ENCODE data around the gene JPH2.
"Not testable (repeated sequence)": the region's sequence is repeated elsewhere in the genome, so short reads cannot be mapped to it uniquely, and the experiment has no call there.

The JPH2 gene

DNA sequence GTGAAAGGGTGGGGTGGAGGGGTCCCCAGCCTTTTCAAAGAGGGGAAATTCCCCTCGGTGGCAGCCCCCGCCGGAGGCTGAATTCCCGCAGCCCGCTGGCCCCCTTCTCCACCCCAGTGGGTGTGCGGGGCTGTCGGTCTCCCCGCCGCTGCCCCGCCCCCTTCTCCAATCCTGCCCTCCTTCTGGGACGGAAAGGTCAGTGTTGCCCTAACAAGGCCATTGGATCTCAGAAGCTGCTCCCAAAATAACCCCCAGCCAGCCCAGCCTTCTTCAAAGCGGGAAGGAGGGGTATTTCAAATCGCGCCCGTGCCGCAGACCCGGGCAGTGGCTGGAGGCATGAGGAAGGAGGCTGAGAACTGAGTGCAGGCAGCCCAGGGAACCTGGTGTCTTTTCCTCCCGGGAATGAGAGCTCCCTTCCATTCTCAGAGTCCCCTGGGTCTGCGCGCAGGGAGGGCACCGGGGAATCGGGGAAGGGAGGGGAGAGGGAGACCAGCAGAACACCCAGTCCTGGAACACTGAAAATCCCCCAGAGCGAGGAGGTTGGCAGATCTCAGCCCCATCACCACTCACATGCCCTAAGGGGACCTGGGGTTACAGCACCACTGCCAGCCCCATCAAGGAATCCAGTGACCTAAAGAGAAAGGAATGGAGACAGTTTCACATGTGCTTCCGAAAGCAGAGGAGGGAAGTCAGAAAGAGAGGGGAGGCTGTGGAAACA is at the start of gene JPH2:
JPH2 (minus strand) TSS at position 135 of the 718 bp plus-strand sequence. CDS start 483 bp downstream, outside the sequence.
- in situ Hi-C loops (cut with HindIII; ENCODE audit: low sequenced_read_pairs) = no loop called here

DNA sequence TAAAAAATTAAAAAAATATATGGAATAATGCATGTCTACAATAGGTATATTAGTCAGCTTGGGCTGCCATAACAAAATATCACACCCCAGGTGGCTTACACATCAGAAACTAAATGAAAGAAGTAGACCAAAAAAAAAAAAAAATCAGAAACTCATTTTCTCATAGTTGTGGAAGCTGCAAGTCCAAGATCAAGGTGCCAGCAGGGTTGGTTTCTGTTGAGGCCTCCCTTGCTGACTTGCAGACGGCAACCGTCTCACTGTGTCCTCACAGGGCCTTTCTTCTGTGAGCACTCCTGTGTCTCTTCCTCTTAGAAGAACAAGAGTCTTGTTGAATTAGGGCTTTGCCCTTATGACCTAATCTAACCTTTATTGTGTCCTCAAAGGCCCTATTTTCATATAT is 48.7 kb upstream of the JPH2 start:
- in situ Hi-C loops (cut with HindIII; ENCODE audit: low sequenced_read_pairs) = no loop called here

DNA sequence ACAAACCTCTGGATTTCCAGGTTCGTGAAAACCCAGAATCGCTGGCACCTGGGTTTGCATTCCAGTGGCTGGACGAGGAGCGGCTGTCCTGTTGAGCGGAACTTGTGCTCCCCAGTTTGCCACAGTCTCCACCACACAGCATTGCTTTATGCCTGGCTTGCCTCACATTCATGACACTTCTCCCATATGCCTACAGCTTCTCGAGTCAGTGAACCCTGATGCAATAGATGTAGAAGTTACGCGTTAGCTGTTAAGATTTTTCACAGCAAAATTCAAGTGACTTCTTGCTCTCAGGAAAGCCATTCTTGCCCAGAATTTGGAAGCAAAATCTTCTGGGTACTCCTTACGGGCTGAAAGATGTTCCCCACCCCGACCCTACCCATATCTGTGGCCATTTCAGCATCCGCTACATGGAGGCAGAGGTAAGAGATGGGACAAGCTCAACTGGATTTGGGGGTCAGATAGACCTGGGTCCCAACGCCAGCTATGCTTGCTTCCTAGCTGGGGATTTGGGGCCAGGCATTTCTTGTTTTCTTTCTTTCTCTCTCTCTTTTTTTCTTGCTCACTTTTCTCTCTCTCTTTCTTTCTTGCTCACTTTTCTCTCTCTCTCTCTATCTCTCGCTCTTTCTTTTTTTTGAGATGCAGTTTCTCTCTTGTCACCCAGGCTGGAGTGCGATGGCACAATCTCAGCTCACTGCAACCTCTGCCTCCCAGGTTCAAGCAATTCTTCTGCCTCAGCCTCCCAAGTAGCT is 47.8 kb upstream of the JPH2 start:
- in situ Hi-C loops (cut with HindIII; ENCODE audit: low sequenced_read_pairs) = no loop called here

DNA sequence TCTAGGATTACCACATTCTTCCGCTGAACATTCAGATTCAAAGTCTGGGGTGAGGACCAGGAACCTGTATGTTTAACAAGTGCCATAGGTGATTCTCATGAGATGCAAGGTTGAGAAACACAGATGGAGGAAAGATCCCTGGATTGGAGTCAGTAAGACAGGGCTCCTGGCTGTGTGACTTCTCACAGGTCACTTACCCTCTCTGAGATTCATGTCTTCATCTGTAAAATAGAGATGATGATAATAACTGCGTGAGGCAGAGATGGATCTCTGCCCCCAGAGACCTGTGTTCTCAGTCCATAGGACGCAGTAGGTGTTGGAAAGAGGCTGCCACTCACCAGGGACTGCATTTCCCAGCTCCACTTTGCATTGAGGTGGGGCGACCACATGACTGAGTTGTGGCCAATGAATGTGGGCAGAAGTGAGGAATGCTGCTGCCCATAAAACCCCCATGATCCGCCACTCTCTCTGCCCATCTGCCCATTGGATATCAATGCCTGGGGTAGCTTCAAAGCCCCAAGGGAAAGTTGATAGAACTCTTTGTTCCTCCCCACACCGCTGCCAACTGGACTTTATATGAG is 46.5 kb upstream of the JPH2 start:
- in situ Hi-C loops (cut with HindIII; ENCODE audit: low sequenced_read_pairs) = no loop called here

DNA sequence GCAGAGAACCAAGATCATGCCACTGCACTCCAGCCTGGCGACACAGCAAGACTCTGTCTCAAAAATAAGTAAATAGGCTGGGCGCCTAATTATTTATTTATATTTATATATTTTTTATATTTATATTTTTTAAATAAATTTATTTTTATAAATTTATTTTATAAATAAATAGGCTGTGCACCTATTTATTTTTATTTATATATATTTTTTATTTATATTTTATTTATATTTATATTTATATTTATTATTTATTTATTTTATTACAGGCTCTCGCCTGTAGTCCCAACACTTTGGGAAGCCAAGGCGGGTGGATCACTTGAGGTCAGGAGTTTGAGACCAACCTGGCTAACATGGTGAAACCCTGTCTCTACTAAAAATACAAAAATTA is 45.5 kb upstream of the JPH2 start:
- in situ Hi-C loops (cut with HindIII; ENCODE audit: low sequenced_read_pairs) = not testable (repeated sequence)

DNA sequence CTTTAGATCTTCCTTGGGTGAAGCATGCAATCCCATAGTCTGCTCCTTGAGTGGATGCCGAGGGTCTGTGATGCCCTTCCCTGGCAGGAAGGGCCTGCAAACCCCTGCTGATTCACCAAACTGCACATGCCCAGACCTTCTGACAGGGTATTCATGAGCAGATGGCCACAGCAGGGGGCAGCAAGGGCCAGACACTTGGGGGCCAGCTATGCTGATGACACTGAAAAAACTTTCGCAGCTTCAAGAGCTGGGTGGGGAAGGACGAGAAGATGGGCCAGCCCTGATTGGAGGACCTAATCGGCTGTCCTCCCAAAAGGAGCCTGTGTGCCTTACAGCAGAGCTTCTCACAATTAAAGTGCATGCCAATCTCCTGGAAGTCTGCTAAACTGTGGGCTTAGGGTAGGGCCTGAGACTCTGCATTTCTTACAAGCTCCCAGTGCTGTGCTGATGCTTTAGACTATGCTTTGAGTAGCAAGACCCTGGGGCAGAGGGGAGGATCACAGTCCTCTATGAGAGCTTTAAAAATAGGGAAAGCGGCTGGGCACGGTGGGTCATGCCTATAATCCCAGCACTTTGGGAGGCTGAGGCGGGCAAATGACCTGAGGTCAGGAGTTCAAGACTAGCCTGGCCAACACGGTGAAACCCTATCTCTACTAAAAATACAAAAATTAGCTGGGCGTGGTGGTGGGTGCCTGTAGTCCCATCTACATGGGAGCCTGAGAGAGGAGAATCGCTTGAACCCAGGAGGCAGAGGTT is 44.9 kb upstream of the JPH2 start:
- in situ Hi-C loops (cut with HindIII; ENCODE audit: low sequenced_read_pairs) = no loop called here

DNA sequence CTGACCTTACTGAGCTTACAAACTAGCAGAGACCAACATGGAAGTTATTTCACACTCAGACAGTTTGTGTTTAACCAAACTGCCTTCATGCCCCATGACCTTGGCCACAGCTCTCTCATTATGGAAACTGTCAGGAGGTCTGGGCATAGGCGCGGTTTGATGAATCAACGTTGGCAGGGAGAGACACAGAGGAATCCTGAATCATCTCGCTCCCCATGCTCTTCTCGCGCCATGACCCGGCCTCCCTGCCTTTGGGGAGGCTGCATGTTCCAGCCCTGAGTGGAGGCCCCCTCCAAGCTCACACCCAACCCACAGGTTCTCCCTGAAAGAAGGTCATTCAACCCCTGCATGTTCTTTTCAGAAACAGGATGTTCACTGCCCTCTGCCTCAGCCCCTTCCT is 44.2 kb upstream of the JPH2 start:
- in situ Hi-C loops (cut with HindIII; ENCODE audit: low sequenced_read_pairs) = no loop called here

DNA sequence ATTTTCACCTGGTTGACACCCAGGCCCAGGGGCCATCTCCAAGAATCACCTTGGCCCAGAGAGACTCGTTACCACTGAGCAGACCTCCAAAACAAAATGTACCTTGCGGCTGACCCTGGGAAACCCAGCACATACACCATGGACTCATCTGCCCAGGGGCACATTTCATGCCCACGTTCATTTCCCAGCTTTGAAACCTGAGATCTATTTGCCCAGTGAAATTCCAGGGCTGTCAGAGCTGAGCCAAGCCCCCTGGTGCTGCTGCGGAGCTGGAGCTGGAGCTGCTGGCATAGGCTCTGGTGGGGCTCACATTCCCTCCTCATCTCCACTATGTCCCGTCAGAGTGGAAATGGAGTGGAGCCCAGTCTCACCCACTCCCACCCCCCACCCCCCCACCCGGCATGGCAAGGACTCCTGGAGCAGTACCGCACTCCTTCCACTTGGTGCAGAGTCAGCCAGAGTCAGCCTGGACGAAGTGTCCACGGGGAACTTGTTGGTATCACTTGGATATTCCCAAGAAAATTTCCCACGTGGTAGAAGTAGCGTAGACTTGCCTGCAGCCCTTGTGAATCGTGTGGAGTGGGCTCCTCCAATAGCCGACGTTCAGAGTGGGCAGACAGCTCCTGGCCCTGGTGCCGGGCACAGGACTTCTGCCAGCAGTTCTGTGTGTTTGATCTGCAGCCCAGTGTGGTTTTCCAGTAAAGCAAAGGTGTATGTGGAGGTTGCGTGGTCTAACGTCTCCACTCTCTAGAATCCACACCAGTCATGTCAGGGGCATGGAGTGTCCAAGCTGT is 41.7 kb upstream of the JPH2 start:
- in situ Hi-C loops (cut with HindIII; ENCODE audit: low sequenced_read_pairs) = no loop called here

DNA sequence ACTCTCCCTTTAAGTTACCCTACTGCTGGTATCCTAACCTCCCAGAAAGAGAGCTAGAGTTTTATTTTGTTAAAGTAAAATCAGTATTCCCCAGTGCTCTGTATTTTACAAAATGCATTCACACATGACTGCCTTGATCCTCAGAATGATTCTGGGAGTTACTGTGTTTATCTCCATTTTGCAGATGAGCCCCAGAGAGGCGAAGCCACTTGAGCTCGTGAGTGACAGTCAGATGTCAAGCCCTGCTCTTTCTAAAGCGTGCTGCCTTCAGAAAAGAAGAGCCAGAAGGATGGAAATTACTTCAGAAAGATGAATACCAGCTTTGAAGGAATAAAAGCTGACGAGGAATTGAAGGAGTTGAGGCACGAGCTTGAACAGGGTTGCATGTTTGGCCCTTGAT is 37.6 kb upstream of the JPH2 start:
- in situ Hi-C loops (cut with HindIII; ENCODE audit: low sequenced_read_pairs) = loop anchor here (5.0 kb wide), 1 partner anchor 98 kb away; no protein-coding TSS in a partner anchor

DNA sequence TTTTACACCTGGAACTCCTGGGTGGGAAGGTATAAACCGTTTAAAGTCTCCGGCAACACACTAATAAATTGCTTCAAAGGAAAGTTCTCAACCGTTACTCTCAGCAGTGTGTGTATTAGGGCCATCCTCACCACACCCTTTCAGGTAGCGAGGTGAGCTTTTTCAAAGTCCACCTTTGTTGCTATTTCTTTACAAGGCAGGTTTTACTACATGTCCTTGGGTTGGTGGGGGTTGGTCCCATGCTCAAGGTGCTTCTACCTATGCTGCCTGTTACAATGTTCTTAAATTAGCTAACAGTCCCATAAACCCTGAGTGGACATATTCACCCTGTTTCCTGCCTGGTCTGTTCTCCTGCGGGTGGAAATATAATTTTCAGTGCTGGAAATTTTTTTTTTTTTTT is 36.7 kb upstream of the JPH2 start:
- in situ Hi-C loops (cut with HindIII; ENCODE audit: low sequenced_read_pairs) = loop anchor here (5.0 kb wide), 1 partner anchor 99 kb away; no protein-coding TSS in a partner anchor

DNA sequence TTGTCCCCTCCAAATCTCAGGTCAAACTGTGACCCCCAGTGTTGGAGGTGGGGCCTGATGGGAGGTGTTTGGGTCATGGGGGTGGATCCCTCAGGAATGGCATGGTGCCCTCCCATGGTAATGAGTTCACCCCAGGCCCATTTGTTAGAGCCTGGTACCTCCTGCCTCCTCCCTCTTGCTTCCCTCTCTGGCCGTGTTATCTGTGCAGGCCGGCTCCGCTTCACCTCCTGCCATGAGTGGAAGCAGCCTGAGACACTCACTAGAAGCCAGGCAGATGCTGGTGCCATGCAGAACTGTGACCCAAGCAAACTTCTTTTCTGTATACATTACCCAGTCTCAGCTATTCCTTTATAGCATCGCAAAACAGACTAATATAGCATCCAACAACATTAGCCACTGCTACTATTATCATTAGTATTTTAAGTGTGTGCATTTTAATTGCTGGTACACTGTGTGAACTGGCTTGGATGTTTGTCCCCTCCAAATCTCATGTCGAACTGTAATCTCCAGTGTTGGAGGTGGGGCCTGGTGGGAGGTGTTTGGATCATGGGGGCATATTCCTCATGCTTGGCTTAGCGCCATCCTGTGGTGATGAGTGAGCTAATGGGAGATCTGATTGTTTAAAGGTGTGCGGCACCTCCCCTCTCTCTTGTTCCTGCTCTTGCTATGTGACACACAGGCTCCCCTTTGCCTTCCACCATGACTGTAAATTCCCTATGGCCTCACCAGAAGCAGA is 35.8 kb upstream of the JPH2 start:
- in situ Hi-C loops (cut with HindIII; ENCODE audit: low sequenced_read_pairs) = loop anchor here (5.0 kb wide), 1 partner anchor 100 kb away; no protein-coding TSS in a partner anchor

DNA sequence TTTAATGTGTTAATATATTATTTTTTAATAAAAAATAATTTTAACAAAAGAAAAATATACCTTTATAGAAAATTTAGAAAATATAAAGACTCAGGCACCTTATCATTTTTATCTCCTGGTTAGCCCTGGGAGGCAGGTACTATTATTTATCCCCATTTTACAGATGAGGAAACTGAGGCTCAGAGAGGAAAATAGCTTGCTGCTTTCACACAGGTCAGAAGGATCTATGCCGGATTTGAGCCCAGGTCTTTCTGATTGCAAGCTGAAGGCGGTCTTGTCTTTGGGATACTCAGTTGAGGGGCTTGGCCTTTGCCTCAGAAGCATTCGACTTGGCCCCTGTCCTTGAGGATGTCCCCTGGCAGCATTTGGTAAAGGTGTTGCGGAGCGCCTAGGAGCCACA is 35.0 kb upstream of the JPH2 start:
- in situ Hi-C loops (cut with HindIII; ENCODE audit: low sequenced_read_pairs) = loop anchor here (5.0 kb wide), 1 partner anchor 100 kb away; no protein-coding TSS in a partner anchor

DNA sequence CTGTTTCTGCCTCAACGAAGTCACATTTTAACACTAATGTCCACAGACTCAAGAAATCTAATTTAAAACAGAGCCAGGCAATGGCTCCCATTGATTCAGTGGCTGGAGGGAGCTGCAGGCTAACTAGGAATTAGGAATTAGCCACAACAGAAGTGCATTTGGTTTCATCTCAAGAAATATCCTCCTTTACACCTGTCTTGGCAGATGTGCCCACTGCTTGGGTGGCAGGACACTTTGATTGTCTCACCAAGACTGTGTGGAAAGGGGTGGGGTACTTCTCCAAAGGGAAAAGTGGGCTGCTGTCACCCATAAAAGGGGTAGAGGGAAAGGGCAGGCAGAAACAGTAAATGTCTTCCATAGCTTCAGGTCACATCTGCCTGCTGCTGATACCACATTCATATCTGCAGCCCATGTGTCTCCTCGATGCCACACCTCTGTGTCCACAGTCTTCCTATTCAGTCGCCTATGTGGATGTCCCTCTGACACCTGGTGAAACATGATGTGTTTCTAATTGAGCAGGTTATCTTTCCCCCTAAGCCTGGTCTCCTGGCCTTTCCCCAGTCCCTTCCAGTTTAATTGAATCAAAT is 34.5 kb upstream of the JPH2 start:
- in situ Hi-C loops (cut with HindIII; ENCODE audit: low sequenced_read_pairs) = loop anchor here (5.0 kb wide), 1 partner anchor 101 kb away; no protein-coding TSS in a partner anchor

DNA sequence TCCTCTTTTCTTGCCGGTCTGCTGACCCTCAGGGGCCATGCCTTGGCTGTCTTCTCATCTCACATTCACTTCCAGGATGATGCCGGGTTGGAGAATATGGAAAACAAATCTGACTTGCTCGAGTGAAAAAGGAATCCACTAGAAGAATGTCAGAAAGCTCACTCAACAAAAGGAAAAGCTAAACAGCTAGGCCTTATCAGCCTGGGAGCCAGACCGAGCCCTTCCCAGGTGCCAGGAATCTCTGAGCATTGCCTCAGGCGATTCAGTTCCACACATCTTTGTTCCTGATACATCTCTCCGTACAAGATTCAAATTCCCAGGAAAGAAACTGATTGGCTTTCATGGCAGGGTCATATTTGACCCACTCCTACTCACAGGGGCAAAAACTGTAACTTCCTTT is 32.8 kb upstream of the JPH2 start:
- in situ Hi-C loops (cut with HindIII; ENCODE audit: low sequenced_read_pairs) = loop anchor here (5.0 to 10.0 kb wide), 2 partner anchors 103 to 165 kb away; no protein-coding TSS in a partner anchor

DNA sequence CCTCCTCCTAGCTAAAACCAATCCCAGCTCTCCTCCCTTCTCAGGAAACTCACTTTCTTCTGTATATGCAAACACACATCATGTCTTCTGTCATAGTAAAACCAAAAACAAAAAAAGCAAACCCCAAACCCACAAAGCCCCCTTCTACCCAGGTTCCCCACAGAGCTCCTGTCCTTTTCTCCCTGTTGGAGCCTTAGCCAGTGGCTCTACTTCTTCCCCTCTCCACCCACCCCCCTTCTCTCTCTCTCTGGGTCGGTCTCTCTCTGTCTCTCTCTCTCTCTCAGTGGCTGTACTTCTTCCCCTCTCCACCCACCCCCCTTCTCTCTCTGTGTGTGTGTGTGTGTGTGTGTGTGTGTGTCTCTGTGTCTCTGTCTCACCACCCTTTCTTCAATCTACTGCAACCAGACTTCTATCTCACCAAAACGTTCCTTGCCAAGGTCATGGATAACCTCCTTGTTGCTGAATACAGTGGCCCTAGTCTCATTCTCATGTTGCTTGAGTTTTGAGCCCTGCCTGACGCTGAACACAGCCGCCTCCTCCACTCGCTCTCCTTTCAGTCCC is 32.3 kb upstream of the JPH2 start:
- in situ Hi-C loops (cut with HindIII; ENCODE audit: low sequenced_read_pairs) = loop anchor here (10.0 kb wide), 1 partner anchor 166 kb away; no protein-coding TSS in a partner anchor

DNA sequence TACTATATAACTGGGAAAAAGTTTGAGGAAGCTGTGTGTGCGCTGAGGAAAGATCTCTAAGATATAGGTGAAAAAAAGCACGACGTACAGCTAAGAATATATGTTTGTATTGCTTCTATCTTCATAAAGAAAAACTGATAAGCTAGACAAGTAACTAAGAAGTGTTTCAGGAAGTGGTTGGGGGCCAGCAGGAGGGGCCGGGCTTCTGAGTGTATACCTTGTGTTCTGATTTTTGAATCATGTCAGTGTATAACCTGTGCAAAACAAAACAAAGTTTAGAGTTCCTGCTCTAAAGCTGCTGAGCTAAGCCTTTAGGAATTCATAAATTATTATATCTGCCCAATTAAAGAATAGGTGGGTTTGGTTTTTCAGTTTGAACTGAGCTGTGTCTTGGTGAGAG is 31.5 kb upstream of the JPH2 start:
- in situ Hi-C loops (cut with HindIII; ENCODE audit: low sequenced_read_pairs) = loop anchor here (10.0 kb wide), 1 partner anchor 166 kb away; no protein-coding TSS in a partner anchor

DNA sequence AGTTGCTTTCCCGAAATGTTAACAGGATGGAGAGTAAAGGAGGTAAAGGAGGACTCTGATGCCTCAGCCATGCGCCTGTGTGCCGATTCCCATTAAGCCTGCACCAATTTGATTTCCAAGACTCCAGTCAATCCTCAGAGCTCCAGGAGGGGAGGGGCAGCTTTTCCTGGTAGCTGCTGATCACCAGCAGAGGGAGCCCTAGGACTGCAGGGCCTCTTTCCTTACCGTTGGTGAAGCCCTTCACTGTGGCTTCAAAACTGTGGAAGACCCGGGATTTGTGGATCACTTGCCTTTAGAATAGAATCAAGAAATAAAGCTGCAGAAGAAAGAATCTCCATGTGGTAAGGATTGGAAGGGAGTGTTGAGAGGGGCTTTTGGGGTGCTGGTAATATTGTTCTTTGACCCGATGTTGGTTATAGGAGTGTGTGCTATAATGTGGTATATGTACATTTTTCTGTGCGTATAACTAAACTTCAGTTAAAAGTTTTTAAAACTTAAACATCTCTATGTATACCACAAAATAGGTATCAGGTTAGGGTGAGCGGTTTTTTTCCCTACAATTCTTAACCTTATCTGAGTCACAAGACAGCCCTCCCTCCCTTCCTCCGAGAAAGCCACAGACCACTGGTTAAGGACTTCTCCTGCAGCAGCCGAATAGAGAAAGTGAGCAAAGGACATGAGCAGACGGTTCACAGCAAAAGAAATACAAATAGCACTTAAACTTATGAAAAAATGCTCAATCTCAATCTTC is 30.5 kb upstream of the JPH2 start:
- in situ Hi-C loops (cut with HindIII; ENCODE audit: low sequenced_read_pairs) = loop anchor here (10.0 kb wide), 1 partner anchor 167 kb away; no protein-coding TSS in a partner anchor

DNA sequence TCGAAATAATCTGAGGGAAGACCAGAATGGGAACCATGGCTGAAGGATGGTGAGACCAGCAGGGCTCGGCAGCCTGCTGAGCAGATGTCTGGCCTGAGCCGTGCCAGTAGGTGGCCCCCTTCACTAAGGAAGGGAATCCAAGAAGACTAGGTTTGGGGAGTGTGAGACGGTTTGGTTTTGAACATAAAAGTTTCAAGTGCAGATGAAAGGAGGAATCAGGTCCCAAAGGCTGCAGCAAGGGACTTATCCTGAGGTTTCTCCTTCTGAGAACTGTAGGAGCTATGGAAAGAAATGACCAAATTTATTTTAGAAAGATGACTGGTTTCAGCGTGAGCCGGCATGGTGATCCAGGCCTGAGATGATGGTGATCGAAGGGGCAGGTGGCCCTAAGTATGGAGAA is 28.1 kb upstream of the JPH2 start:
- in situ Hi-C loops (cut with HindIII; ENCODE audit: low sequenced_read_pairs) = loop anchor here (10.0 kb wide), 1 partner anchor 170 kb away; no protein-coding TSS in a partner anchor

Measured in endothelial cell of hepatic sinusoid (primary cell).